Ishikawa (cell line): Measurements from ENCODE around the gene FKBP2.

ENCODE experiments used
- CEBPB ChIP-seq: IDR thresholded peaks from 2 replicates; pipeline ENCODE4 v1.6.1; 2012
- CREB1 ChIP-seq: IDR thresholded peaks from 2 replicates; pipeline ENCODE4 v1.6.1; 2012; ENCODE audit warnings: low read depth
- EGR1 ChIP-seq: IDR thresholded peaks from 2 replicates; pipeline ENCODE4 v1.6.1; 2012
- EP300 ChIP-seq: IDR thresholded peaks from 2 replicates; pipeline ENCODE4 v1.6.1; 2012; ENCODE audit warnings: borderline replicate concordance
- FOXM1 ChIP-seq: IDR thresholded peaks from 2 replicates; pipeline ENCODE4 v1.6.1; 2012; ENCODE audit warnings: low read depth, borderline replicate concordance
- MAX ChIP-seq: IDR thresholded peaks from 2 replicates; pipeline ENCODE4 v1.6.1; 2012
- NFIC ChIP-seq: IDR thresholded peaks from 2 replicates; pipeline ENCODE4 v1.6.1; 2012
- RAD21 ChIP-seq: IDR thresholded peaks from 2 replicates; pipeline ENCODE4 v1.6.1; 2012; ENCODE audit warnings: low read depth
- TAF1 ChIP-seq: IDR thresholded peaks from 2 replicates; pipeline ENCODE4 v1.6.1; 2012; ENCODE audit warnings: low read depth, mild to moderate bottlenecking
- TCF12 ChIP-seq: IDR thresholded peaks from 2 replicates; pipeline ENCODE4 v1.6.1; 2012; ENCODE audit warnings: low read depth
- TEAD4 ChIP-seq: IDR thresholded peaks from 2 replicates; pipeline ENCODE4 v1.6.1; 2012
- USF1 ChIP-seq: IDR thresholded peaks from 2 replicates; pipeline ENCODE4 v1.6.1; 2012
- YY1 ChIP-seq: IDR thresholded peaks from 2 replicates; pipeline ENCODE4 v1.6.1; 2012; ENCODE audit warnings: low read depth
- ZBTB7A ChIP-seq: IDR thresholded peaks from 2 replicates; pipeline ENCODE4 v1.6.1; 2012; ENCODE audit warnings: low read depth
- TF ChIP-seq, protein P1 (sequence below): IDR thresholded peaks from 2 replicates; pipeline ENCODE4 v1.6.1; 2012; ENCODE audit warnings: low read depth, mild to moderate bottlenecking

The FKBP2 gene

GRCh38 chr11:64219755-64220154 is 21.1 kb upstream of the FKBP2 start:
- no peak for TF ChIP-seq ZBTB7A

- TF ChIP-seq YY1 (no peak), TAF1 (no peak), CREB1 (no peak), FOXM1 (no peak)
These were observed 20.6 kb upstream of the FKBP2 start for GRCh38 chr11:64220271-64220670.

GRCh38 chr11:64220798-64221197 is 20.1 kb upstream of the FKBP2 start:
- TF ChIP-seq, protein P1, sequence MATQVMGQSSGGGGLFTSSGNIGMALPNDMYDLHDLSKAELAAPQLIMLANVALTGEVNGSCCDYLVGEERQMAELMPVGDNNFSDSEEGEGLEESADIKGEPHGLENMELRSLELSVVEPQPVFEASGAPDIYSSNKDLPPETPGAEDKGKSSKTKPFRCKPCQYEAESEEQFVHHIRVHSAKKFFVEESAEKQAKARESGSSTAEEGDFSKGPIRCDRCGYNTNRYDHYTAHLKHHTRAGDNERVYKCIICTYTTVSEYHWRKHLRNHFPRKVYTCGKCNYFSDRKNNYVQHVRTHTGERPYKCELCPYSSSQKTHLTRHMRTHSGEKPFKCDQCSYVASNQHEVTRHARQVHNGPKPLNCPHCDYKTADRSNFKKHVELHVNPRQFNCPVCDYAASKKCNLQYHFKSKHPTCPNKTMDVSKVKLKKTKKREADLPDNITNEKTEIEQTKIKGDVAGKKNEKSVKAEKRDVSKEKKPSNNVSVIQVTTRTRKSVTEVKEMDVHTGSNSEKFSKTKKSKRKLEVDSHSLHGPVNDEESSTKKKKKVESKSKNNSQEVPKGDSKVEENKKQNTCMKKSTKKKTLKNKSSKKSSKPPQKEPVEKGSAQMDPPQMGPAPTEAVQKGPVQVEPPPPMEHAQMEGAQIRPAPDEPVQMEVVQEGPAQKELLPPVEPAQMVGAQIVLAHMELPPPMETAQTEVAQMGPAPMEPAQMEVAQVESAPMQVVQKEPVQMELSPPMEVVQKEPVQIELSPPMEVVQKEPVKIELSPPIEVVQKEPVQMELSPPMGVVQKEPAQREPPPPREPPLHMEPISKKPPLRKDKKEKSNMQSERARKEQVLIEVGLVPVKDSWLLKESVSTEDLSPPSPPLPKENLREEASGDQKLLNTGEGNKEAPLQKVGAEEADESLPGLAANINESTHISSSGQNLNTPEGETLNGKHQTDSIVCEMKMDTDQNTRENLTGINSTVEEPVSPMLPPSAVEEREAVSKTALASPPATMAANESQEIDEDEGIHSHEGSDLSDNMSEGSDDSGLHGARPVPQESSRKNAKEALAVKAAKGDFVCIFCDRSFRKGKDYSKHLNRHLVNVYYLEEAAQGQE: no peak
- TF ChIP-seq CEBPB (no peak), MAX (no peak), TCF12 (no peak), USF1 (no peak), CREB1 (no peak), TAF1 (no peak), RAD21 (no peak), EGR1 (no peak), FOXM1 (no peak), ZBTB7A (no peak), NFIC (no peak), EP300 (no peak), TEAD4 (no peak), YY1 (no peak)

GRCh38 chr11:64222651-64223000 is 18.3 kb upstream of the FKBP2 start:
- TF ChIP-seq EP300: no peak
- TF ChIP-seq EGR1: no peak
- TF ChIP-seq USF1: no peak
- TF ChIP-seq NFIC: no peak
- TF ChIP-seq TEAD4: no peak
- TF ChIP-seq ZBTB7A: no peak
- TF ChIP-seq FOXM1: no peak
- no peak for TF ChIP-seq TAF1
- no peak for TF ChIP-seq YY1
- no peak for TF ChIP-seq TCF12
- no peak for TF ChIP-seq RAD21
- no peak for TF ChIP-seq CREB1
- no peak for TF ChIP-seq MAX
- TF ChIP-seq CEBPB: no peak
- TF ChIP-seq, protein P1: no peak

GRCh38 chr11:64223001-64223651 is 17.8 kb upstream of the FKBP2 start:
- TF ChIP-seq TAF1: no peak
- no peak for TF ChIP-seq TCF12
- no peak for TF ChIP-seq EGR1
- TF ChIP-seq TEAD4: no peak
- TF ChIP-seq CREB1: no peak
- no peak for TF ChIP-seq EP300
- TF ChIP-seq MAX: no peak
- no peak for TF ChIP-seq USF1
- no peak for TF ChIP-seq CEBPB
- no peak for TF ChIP-seq YY1
- no peak for TF ChIP-seq RAD21
- no peak for TF ChIP-seq FOXM1
- no peak for TF ChIP-seq NFIC
- TF ChIP-seq ZBTB7A: no peak
- TF ChIP-seq, protein P1: no peak
